ENCODE measurements around the gene GPX7.

GPX7 gene

GRCh38 chr1:52629325-52629643 lies 27.1 kb downstream of the GPX7 start:
- no peak for DNase-seq (ENCODE audit: low read depth in 2 of 2)

- no peak for DNase-seq (ENCODE audit: low read depth in 2 of 2)
These were observed 27.5 kb downstream of the GPX7 start for GRCh38 chr1:52629667-52630066.

GRCh38 chr1:52631759-52632331 lies 29.7 kb downstream of the GPX7 start:
- DNase-seq (ENCODE audit: low read depth in 2 of 2): no peak

- DNase-seq (ENCODE audit: low read depth in 2 of 2): no peak
These were observed 30.6 kb downstream of the GPX7 start, which contains the start of gene SHISAL2A for GRCh38 chr1:52632732-52633290. Gene SHISAL2A, plus strand, starts transcription at chr1:52633168. Its CDS starts 326 bp downstream, at chr1:52633494.

GRCh38 chr1:52633291-52633754 lies 31.2 kb downstream of the GPX7 start:
- DNase-seq (ENCODE audit: low read depth in 2 of 2): no peak

GRCh38 chr1:52634111-52634510 lies 31.9 kb downstream of the GPX7 start:
- DNase-seq (ENCODE audit: low read depth in 2 of 2): no peak

GRCh38 chr1:52635321-52636089 lies 33.3 kb downstream of the GPX7 start:
- DNase-seq (ENCODE audit: low read depth in 2 of 2): no peak

- DNase-seq (ENCODE audit: low read depth in 2 of 2): no peak
These were observed 34.8 kb downstream of the GPX7 start for GRCh38 chr1:52636721-52637695.

- DNase-seq (ENCODE audit: low read depth in 2 of 2): no peak
These were observed 35.8 kb downstream of the GPX7 start for GRCh38 chr1:52637946-52638345.

- no peak for DNase-seq (ENCODE audit: low read depth in 2 of 2)
These were observed 38.5 kb downstream of the GPX7 start for GRCh38 chr1:52640697-52641096.

GRCh38 chr1:52641307-52641706 lies 39.1 kb downstream of the GPX7 start:
- DNase-seq (ENCODE audit: low read depth in 2 of 2): no peak

- DNase-seq (ENCODE audit: low read depth in 2 of 2): no peak
These were observed 43.1 kb downstream of the GPX7 start for GRCh38 chr1:52645261-52645660.

GRCh38 chr1:52651904-52652303 lies 49.7 kb downstream of the GPX7 start:
- DNase-seq (ENCODE audit: low read depth in 2 of 2): no peak

GRCh38 chr1:52653207-52653849 lies 51.2 kb downstream of the GPX7 start:
- no peak for DNase-seq (ENCODE audit: low read depth in 2 of 2)

GRCh38 chr1:52654063-52654462 lies 51.9 kb downstream of the GPX7 start:
- no peak for DNase-seq (ENCODE audit: low read depth in 2 of 2)

- no peak for DNase-seq (ENCODE audit: low read depth in 2 of 2)
These were observed 55.5 kb downstream of the GPX7 start for GRCh38 chr1:52657702-52658101.

Data from fibroblast of skin of left quadriceps (primary cell).